GM23248 (cell line): ENCODE measurements around the gene LCN9.

Experiments
- EZH2 ChIP-seq: fragments of 200-600 bp; sonication (generic); IDR thresholded peaks from 2 replicates; pipeline ENCODE4 v1.6.1; 2018; ENCODE audit warnings: antibody characterized with exemption, mild to moderate bottlenecking; ENCODE audit not compliant: insufficient read depth, poor library complexity, severe bottlenecking
- EZH2phosphoT487 ChIP-seq: fragments of 200-600 bp; sonication (generic); IDR thresholded peaks from 2 replicates; pipeline ENCODE4 v1.6.1; 2018; ENCODE audit warnings: antibody characterized with exemption, moderate library complexity, mild to moderate bottlenecking, low read depth; ENCODE audit not compliant: insufficient read depth

GRCh38 chr9:135711391-135711790, 48.3 kb downstream of the LCN9 start:
- TF ChIP-seq EZH2phosphoT487: no peak
- no peak for TF ChIP-seq EZH2
